Neural cell (in vitro differentiated cells): ENCODE measurements around the gene BMP3.

Experiments used
- EP300 ChIP-seq: fragments of 450-650 bp; conservative IDR thresholded peaks from 2 replicates; pipeline ENCODE4 v1.6.1; 2014; ENCODE audit warnings: antibody characterized with exemption, mild to moderate bottlenecking, moderate library complexity; ENCODE audit not compliant: poor library complexity, severe bottlenecking
- EZH2 ChIP-seq: fragments of 200-600, 300-800 bp; shearing (Covaris generic), sonication (generic); IDR thresholded peaks from 2 replicates; pipeline ENCODE4 v1.6.1; 2014; ENCODE audit warnings: antibody characterized with exemption, low read length, borderline replicate concordance, mild to moderate bottlenecking; ENCODE audit not compliant: insufficient read depth, poor library complexity, severe bottlenecking
- MXI1 ChIP-seq: fragments of 450-650 bp; conservative IDR thresholded peaks from 2 replicates; pipeline ENCODE4 v1.6.1; 2014; ENCODE audit warnings: antibody characterized with exemption, mild to moderate bottlenecking; ENCODE audit not compliant: poor library complexity, severe bottlenecking
- SMC3 ChIP-seq: fragments of 450-650 bp; conservative IDR thresholded peaks from 2 replicates; pipeline ENCODE4 v1.6.1; 2014; ENCODE audit warnings: antibody characterized with exemption, mild to moderate bottlenecking, moderate library complexity; ENCODE audit not compliant: poor library complexity
- TAF1 ChIP-seq: IDR thresholded peaks from 2 replicates; pipeline ENCODE4 v1.6.1; 2012; ENCODE audit warnings: low read depth
- TF ChIP-seq, protein P1 (sequence below): fragments of 450-650 bp; IDR thresholded peaks from 2 replicates; pipeline ENCODE4 v1.5.1; 2014; ENCODE audit warnings: antibody characterized with exemption, mild to moderate bottlenecking, moderate library complexity; ENCODE audit not compliant: poor library complexity, severe bottlenecking

DNA sequence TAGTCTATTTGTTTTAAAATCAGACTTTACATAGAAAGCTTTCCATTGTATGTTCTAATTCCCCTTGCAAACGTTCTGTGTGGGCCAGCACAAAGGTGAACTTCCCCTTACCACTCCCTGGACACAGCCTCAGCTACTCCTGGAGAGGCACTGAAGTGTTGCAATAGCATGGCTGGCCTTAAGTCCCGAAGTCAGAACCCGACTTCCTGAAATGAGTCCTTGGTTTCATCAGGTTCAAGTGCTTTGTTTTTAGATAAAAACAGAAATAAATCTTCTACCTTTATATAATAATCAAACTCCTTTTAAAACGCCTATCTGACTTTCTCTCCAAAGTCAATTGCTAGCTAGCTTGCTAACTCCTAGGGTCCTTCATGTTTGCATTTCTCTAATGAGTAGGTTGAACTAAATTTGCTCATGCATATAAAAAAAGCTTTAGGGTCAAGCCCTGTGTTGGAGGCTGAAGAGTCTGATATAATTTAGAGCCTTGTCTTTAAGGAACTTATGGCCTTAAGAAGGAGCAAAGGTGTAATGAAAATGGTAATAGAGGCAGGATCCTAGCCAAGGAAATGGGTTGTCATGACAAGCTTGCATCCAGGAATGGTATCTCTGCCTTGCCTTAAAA, 9.0 kb downstream of the BMP3 start:
- TF ChIP-seq, protein P1, sequence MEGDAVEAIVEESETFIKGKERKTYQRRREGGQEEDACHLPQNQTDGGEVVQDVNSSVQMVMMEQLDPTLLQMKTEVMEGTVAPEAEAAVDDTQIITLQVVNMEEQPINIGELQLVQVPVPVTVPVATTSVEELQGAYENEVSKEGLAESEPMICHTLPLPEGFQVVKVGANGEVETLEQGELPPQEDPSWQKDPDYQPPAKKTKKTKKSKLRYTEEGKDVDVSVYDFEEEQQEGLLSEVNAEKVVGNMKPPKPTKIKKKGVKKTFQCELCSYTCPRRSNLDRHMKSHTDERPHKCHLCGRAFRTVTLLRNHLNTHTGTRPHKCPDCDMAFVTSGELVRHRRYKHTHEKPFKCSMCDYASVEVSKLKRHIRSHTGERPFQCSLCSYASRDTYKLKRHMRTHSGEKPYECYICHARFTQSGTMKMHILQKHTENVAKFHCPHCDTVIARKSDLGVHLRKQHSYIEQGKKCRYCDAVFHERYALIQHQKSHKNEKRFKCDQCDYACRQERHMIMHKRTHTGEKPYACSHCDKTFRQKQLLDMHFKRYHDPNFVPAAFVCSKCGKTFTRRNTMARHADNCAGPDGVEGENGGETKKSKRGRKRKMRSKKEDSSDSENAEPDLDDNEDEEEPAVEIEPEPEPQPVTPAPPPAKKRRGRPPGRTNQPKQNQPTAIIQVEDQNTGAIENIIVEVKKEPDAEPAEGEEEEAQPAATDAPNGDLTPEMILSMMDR = no peak
- TF ChIP-seq TAF1 (no peak), EZH2 (no peak), SMC3 (no peak), MXI1 (no peak), EP300 (no peak)
